Left lung (tissue), 10 donors: Measurements from ENCODE around the gene ANKFY1. TPM values are rescaled to one million over a fixed set of nuclear protein-coding genes. Genes with fewer than 3 reads are reported as not detected.

ENCODE experiments used
- ATAC-seq: fragments of 200-7000 bp; cut with Tn5 transposase; one replicate; pipeline ENCODE4 v1.9.1; 2020; ENCODE audit warnings: moderate library complexity
- DNase-seq, 4 donors: peaks; one replicate each; pipeline ENCODE4 v3.0.0-alpha.2; 2013 to 2020
- H3K27ac ChIP-seq, 2 donors: fragments of 200-600 bp; sonication (generic) in 1 of 2; one replicate each; pipeline versions ENCODE4 v1.5.0 to v1.8.0; 2020 to 2021
- H3K27me3 ChIP-seq, 2 donors: fragments of 200-600 bp; sonication (generic) in 1 of 2; one replicate each; pipeline versions ENCODE4 v1.5.0 to v1.8.0; 2020 to 2021
- H3K36me3 ChIP-seq, 2 donors: fragments of 200-600 bp; sonication (generic) in 1 of 2; one replicate each; pipeline versions ENCODE4 v1.5.0 to v1.8.0; 2020 to 2021
- H3K4me1 ChIP-seq, 2 donors: fragments of 200-600 bp; one replicate each; pipeline ENCODE4 v1.8.0; 2021
- H3K4me3 ChIP-seq, 2 donors: fragments of 200-600 bp; sonication (generic) in 1 of 2; one replicate each; pipeline versions ENCODE4 v1.5.0 to v1.8.0; 2020 to 2021; ENCODE audit warnings: mild to moderate bottlenecking in 1 of 2
- H3K9me3 ChIP-seq, 2 donors: fragments of 200-600 bp; sonication (generic) in 1 of 2; one replicate each; pipeline versions ENCODE4 v1.5.0 to v1.8.0; 2020 to 2021
- intact Hi-C, 2 donors: fragments of 100-400 bp; cut with DNase I; formaldehyde crosslinking; loops; one replicate each; pipeline versions ENCODE4 v1.11.2 to v1.14.2; 2022
- polyA plus RNA-seq, 6 donors: library from polyadenylated mRNA; unstranded; fragments of 120-200 nt; gene quantifications; one replicate each; pipeline ENCODE4 v1.2.1, GENCODE V29; 2013; ENCODE audit not compliant: insufficient read length in 6 of 6
- total RNA-seq, 2 donors: library from RNA; stranded (reverse); fragmentation: NEBNext Ultra II Directional; extraction: Animal tissue kit (Norgen Biotek cat#: 25700); gene quantifications; one replicate each; pipeline ENCODE4 v1.2.1, GENCODE V29; 2021
- TF ChIP-seq, protein P1 (sequence below), 2 donors: fragments of 200-600 bp; sonication (generic) in 1 of 2; IDR thresholded peaks; one replicate each; pipeline versions ENCODE4 v1.5.0 to v1.8.0; 2021; ENCODE audit warnings: antibody characterized with exemption in 2 of 2
- donor health status: DM: no; HTN: yes; CAD: no.
- donor health status: DM: no; HTN: no; CAD: no.

Gene ANKFY1
- total and polyA plus RNA-seq, 8 donors, result 52.9 to 76.9 (median 56.2) TPM

DNA sequence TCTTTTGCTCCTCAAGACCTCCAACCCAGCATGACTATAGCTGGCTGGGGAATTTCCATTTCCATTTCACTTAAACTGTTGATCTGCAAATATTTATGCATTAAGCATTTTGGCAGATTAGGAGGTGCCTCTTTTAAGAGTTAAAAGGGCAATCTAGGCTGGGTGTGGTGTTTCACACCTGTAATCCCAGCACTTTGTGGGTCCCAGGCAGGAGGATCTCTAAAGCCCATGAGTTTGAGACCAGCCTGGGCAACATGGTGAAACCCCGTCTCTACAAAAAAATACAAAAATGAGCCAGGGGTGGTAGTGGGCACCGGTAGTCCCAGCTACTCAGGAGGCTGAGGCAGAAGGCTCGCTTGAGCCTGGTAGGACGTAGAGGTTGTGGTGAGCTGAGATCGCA, 17.1 kb downstream of the ANKFY1 start:
- intact Hi-C loops, result no loop called here

DNA sequence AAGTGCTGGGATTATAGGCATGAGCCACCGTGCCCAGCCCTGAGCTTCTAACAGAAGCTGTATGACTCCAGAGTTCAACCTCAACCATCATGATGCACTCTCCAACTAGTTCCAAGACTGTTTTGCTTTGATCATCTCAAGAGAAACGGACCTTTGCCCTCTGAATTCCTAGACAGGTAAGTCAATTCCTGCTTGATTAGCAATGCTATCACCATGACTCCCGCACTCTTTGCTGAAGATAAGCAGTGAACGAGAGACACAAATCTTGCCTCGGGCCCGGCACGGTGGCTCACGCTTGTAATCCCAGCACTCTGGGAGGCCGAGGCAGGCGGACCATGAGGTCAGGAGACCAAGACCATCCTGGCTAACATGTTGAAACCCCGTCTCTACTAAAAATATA, 22.2 kb downstream of the ANKFY1 start:
- Histone ChIP-seq H3K27ac (no peak overlapping the region), H3K9me3 (no peaks in the 10 kb centered on the region), H3K27me3 (no peaks in the 10 kb centered on the region), H3K36me3 (peaks cover 3 to 49% of the 10 kb centered on the region in 2 donors), H3K4me1 (no peaks in the 10 kb centered on the region), H3K4me3 (no peak overlapping the region)
- DNase-seq, result no peak
- TF ChIP-seq, protein P1, sequence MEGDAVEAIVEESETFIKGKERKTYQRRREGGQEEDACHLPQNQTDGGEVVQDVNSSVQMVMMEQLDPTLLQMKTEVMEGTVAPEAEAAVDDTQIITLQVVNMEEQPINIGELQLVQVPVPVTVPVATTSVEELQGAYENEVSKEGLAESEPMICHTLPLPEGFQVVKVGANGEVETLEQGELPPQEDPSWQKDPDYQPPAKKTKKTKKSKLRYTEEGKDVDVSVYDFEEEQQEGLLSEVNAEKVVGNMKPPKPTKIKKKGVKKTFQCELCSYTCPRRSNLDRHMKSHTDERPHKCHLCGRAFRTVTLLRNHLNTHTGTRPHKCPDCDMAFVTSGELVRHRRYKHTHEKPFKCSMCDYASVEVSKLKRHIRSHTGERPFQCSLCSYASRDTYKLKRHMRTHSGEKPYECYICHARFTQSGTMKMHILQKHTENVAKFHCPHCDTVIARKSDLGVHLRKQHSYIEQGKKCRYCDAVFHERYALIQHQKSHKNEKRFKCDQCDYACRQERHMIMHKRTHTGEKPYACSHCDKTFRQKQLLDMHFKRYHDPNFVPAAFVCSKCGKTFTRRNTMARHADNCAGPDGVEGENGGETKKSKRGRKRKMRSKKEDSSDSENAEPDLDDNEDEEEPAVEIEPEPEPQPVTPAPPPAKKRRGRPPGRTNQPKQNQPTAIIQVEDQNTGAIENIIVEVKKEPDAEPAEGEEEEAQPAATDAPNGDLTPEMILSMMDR (IDR thresholded peaks at IDR 0.05), result no peak
- no peak for ATAC-seq
- intact Hi-C loops, result no loop called here

More for the DNA sequence above, 17.1 kb downstream of the ANKFY1 start:
- TF ChIP-seq, protein P1 (IDR thresholded peaks at IDR 0.05), result no peak
- Histone ChIP-seq H3K4me1 (peaks cover 12 to 41% of the 10 kb centered on the region in 2 donors), H3K27ac (no peak overlapping the region), H3K9me3 (no peaks in the 10 kb centered on the region), H3K27me3 (no peaks in the 10 kb centered on the region), H3K4me3 (no peak overlapping the region), H3K36me3 (peaks cover 0 to 23% of the 10 kb centered on the region in 2 donors)
- DNase-seq (no peak), ATAC-seq (no peak)

DNA sequence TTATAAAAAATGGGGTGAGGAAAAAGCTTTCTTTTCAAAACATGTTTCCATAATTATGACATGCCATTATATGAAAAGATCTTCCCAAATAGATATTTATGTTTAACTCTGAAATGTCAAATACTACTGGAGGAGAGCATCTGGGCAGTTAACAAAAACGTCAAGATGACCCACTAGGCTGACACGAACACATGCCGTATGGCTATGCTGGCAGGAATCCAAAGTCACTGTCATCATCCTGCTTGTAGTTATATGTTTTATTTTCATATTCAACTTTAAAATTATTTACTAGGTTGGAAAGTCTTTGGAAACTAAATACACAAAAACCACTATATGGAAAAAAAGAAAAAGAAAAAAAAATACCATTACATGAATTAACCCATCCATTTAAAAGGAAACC, 27.3 kb downstream of the ANKFY1 start:
- no peak for DNase-seq
- no peaks in the 10 kb centered on the region for H3K27me3 ChIP-seq
- TF ChIP-seq, protein P1 (IDR thresholded peaks at IDR 0.05), result no peak
- ATAC-seq, result no peak
- H3K9me3 ChIP-seq, result no peaks in the 10 kb centered on the region
- no peaks in the 10 kb centered on the region for H3K4me1 ChIP-seq
- no peak overlapping the region for H3K4me3 ChIP-seq
- peaks cover 3 to 79% of the 10 kb centered on the region in 2 donors for H3K36me3 ChIP-seq
- intact Hi-C loops, result no loop called here
- H3K27ac ChIP-seq, result no peak overlapping the region

DNA sequence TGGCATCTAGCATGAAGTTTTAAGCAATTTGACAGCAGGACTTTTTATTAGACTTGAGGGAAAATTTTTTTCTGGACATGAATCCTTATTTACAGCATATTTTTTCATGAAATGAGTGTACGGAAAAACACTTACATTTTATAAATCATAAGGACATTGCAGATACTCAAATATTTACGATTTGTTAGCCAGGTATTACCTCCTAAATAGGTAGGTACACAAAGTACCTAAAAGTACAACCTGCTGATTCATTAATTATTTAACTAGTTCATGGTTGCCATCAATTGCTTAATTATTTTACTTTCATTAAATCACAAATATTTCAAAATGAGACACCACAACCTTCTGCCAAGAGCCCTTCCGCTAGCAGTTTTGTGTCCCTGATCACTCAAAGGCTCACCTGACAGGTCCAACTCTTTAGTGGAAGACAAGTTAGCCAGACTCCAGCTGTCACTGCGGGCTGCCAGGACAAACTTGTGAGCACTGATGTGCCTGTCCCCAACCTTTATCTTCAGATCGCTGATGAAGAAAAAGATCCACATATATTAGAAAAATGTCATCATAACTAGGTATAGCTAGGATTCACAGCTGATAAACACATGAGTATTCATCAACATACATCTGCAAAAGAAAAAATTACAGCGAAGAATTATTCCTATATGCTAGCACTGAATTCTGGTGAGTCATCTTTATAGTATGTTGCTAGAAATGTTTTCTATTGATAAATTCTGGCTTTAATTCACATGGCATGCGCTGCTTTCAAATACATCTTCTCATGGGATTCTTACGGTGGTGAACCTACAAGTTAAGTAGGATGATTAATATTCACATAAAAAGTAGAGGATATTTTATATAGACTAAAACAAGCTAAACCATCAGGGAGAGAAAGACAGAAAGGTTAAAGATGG, 28.2 kb downstream of the ANKFY1 start:
- ATAC-seq (no peak), DNase-seq (no peak)
- Histone ChIP-seq H3K9me3 (no peaks in the 10 kb centered on the region), H3K27me3 (no peaks in the 10 kb centered on the region), H3K4me1 (peaks cover 5 to 7% of the 10 kb centered on the region in 2 donors), H3K27ac (no peak overlapping the region), H3K4me3 (no peak overlapping the region), H3K36me3 (peaks cover 3 to 78% of the 10 kb centered on the region in 2 donors)
- TF ChIP-seq, protein P1 (IDR thresholded peaks at IDR 0.05), result no peak
- intact Hi-C loops, result no loop called here

DNA sequence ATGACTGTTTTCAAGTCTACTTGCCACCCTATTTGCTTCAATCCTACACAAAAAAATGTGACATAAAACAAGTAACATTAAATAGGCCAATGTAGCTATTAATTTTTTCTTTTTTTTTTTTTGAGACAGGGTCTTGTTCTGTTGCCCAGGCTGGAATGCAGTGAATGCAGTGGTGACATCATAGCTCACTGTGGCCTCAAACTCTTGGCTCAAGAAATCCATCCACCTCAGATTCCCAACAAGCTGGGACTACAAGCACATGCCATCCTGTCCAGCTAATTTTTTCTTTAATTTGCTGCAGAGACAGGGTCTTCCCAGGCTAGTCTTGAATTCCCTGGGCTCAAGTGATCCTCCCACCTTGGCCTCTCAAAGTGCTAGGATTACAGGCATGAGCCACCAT, 29.4 kb downstream of the ANKFY1 start:
- intact Hi-C loops, result no loop called here
- ATAC-seq, result no peak
- no peak overlapping the region for H3K27ac ChIP-seq
- no peak overlapping the region for H3K4me3 ChIP-seq
- no peaks in the 10 kb centered on the region for H3K27me3 ChIP-seq
- TF ChIP-seq, protein P1 (IDR thresholded peaks at IDR 0.05), result no peak
- no peaks in the 10 kb centered on the region for H3K9me3 ChIP-seq
- peaks cover 11 to 12% of the 10 kb centered on the region in 2 donors for H3K4me1 ChIP-seq
- DNase-seq, result no peak
- peaks cover 2 to 74% of the 10 kb centered on the region in 2 donors for H3K36me3 ChIP-seq
